D721Med (cell line): ENCODE results near the gene MYO1B.

Experiments
- DNase-seq: peaks from one replicate; pipeline ENCODE4 v3.0.0; 2011; ENCODE audit warnings: low spot score; ENCODE audit not compliant: insufficient read length
- FAIRE-seq: peaks from 2 replicates; lab custom pipeline; 2011; peaks lifted over from hg19 to GRCh38; lab: Jason Lieb, UNC
- TF ChIP-seq, protein P1 (sequence below): IDR thresholded peaks from 2 replicates; pipeline ENCODE4 v1.5.1; 2012; ENCODE audit warnings: mild to moderate bottlenecking, control low read depth; ENCODE audit not compliant: insufficient read depth; ENCODE audit errors: missing control alignments

MYO1B gene

DNA sequence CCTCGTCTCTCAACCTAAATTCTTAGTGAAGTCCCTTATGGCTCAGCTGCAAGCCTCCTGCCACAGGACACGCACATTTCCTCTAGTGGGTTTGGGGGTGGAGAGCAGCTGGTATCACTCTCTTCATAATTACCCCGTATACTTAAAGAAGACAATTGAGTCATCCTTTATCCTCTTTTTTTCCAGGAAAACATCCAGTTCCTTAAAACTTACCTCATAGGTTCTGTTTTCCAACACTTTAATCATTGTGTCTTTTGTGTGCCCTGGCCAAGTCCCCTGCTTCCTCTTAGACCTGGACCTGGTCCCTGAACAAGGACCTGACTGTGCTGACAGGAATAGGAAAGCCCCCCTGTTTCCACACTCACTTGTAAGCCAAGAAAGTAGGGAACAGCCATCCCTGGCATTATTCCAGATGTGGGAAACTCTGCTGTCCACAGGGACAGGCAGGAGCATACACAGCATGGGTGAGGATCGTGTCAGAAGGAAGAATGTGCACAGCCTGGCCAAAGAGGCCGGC, 42.3 kb upstream of the MYO1B start:
- FAIRE-seq (no peak), DNase-seq (no peak)
- TF ChIP-seq, protein P1, sequence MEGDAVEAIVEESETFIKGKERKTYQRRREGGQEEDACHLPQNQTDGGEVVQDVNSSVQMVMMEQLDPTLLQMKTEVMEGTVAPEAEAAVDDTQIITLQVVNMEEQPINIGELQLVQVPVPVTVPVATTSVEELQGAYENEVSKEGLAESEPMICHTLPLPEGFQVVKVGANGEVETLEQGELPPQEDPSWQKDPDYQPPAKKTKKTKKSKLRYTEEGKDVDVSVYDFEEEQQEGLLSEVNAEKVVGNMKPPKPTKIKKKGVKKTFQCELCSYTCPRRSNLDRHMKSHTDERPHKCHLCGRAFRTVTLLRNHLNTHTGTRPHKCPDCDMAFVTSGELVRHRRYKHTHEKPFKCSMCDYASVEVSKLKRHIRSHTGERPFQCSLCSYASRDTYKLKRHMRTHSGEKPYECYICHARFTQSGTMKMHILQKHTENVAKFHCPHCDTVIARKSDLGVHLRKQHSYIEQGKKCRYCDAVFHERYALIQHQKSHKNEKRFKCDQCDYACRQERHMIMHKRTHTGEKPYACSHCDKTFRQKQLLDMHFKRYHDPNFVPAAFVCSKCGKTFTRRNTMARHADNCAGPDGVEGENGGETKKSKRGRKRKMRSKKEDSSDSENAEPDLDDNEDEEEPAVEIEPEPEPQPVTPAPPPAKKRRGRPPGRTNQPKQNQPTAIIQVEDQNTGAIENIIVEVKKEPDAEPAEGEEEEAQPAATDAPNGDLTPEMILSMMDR = no peak

DNA sequence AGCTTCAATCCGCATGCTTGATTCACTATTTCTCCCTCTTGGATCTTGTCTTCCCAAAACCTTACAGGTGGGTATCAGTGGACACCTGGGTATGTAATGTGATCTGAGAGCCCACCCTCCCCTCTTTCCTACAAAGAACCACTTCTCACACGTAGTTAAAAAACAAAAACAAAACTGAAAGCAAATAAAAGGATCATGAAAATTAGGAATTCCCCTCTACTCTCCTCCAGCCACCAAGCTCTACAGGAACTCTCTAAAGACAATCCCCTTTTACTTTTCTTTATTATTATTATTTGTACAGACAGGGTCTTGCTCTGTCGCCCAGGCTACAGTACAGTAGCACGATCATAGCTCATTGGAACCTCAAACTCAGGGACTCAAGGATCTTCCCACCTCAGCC, 40.8 kb upstream of the MYO1B start:
- TF ChIP-seq, protein P1 = no peak
- FAIRE-seq (no peak), DNase-seq (no peak)

DNA sequence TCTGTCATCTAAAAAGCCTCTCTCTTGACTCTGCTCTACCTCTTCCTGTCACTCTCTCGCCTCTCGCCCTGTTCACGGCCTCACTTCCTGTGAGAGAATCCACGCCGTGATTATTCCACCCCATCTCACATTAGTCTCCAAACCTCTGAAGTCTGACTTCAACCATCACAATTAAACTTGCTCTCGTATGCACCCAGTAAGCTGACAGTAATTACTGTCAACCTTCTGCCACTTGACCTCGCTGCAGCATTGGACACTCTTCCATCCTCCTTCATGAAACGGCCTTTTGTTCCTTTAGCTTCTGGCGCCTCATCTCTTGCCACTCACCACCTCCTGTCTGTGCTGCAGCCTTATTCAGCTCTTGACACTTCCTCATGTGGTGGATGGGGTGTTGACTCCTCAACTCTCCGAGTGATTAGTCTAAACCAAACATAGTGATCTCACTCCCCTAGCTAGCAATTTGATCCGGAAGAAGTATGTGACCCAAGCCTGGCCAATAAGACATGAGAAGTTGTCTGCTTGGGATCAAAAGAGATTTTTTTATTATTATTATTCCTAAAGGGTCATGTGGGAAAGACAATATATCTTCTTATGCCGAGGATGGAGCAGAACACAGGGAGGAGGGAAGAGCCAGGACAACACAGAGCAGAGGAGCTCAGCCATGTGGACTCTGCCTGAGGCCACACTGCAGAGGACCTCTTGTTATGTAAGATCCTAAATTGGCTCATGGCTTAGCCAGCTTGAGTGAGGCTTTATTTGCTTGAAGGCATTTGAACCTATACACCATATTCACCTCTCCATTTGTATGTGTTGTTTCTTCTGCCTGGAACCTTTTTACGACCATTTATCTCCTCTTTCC, 38.4 kb upstream of the MYO1B start:
- TF ChIP-seq, protein P1 = no peak
- DNase-seq = no peak
- FAIRE-seq = no peak

DNA sequence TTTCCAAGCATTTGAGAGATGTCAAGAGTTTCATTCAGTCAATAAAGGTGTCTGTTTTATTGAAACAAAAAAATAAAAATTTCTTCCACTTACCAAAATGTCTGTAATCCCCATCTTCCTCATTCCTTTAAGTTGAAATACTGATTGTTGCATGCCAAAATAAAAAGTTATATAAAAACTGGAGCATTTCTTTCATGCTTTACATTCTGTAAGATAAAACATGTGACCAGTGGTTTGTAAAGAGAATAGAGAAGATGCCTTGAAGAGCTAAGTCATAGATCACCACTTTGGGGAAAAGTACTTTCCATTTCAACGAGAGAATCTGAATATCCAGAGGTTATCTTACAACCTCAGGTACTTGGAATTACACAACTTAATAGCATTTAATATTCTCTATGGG, 35.9 kb upstream of the MYO1B start:
- TF ChIP-seq, protein P1 = no peak
- DNase-seq (no peak), FAIRE-seq (no peak)

DNA sequence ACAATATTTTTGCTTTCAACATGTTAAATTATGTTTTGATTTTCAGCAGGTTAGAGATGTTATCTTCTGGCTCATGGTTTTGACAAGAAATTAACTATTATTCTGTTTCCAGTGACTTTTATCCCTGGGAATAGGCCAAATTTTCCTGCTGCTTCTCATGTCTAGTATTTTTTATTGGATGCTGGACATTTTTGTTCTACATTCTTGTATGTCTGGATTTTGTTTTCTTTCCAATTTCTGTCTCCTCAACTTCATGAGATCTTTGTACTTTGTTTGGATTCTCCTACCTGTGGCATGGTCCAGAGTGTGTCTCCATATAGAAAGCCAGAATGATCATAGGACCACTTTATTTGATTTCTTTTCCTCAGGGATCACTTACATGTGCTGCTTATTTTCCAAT, 33.1 kb upstream of the MYO1B start:
- FAIRE-seq (no peak), DNase-seq (no peak)
- TF ChIP-seq, protein P1 = no peak

DNA sequence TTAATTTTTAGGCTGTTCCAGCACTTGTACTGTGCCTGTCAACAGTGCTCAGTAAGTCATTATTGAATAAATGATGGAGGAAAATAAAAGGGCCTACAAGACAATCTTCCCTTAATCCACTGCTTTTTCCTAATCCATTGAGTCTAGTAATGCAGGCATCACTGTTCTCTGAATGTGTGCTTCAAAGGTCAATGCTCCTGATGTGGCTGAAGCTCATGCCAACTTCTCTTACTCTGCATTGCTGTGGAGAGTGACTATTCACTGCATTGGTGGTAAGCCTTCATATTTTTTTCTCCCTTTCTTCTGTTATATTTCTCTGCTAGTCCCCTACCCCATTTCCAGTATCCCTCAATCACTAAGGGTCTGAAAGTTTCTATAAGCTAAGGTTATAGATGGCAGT, 31.9 kb upstream of the MYO1B start:
- DNase-seq = no peak
- FAIRE-seq = no peak
- TF ChIP-seq, protein P1 = no peak

DNA sequence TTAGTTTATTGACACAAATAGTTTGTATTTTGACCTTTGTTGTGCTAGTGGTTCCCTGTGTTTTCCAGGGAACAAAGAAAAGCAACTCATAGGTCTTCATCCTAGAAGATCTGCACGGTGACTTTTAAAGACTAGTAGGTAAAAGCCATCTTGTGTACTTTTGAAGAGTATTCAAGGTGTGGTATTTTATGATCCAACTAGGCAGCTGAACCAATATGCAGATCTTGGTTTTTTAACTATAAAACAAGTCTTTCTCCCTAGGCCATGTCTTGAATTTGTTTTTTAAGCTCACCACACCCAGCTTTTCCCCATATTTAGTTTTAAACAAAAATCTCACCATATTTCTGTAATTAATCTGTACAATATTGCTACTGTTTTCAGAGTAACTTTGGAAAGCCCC, 30.0 kb upstream of the MYO1B start:
- FAIRE-seq = no peak
- no peak for DNase-seq
- TF ChIP-seq, protein P1 = no peak
